IMR-90 (cell line): ENCODE data around the gene TRABD2A. TPM values are rescaled to one million over a fixed set of nuclear protein-coding genes. Genes with fewer than 3 reads are reported as not detected.

Source experiments
- ATAC-seq: fragments of 200-7000 bp; cut with Tn5 transposase; 2 replicates; pipeline ENCODE4 v1.9.1; 2020; ENCODE audit warnings: low read depth, mild to moderate bottlenecking, moderate library complexity
- BruUV-seq: library from RNA; stranded (reverse); fragments of 400-500 nt; replicated peaks from 2 replicates; lab custom pipeline; 2021; lab: Mats Ljungman, UMichigan
- CTCF ChIA-PET: fragments of 300-600 bp; formaldehyde crosslinking; extraction: SDS; loops from one replicate; lab custom pipeline; 2021; ENCODE audit warnings: antibody characterized with exemption; lab: Yijun Ruan, JAX
- POLR2A ChIA-PET: fragments of 300-600 bp; sonication (Branson Sonifier 250); formaldehyde crosslinking; loops from one replicate; lab custom pipeline; 2022; ENCODE audit warnings: antibody characterized with exemption; ENCODE audit not compliant: unreplicated experiment; lab: Charles Lee
- DNase-seq: peaks from one replicate; pipeline ENCODE4 v3.0.0; 2013
- H2AFZ ChIP-seq: replicated peaks from 2 replicates; pipeline ENCODE3; 2013; ENCODE audit warnings: low read length, mild to moderate bottlenecking; ENCODE audit not compliant: poor library complexity
- H2AK5ac ChIP-seq: 2 replicates; pipeline ENCODE4 v1.6.1; 2013; ENCODE audit warnings: low read depth, low read length, inconsistent platforms
- H2AK9ac ChIP-seq: replicated peaks from 2 replicates; pipeline ENCODE3; 2013; ENCODE audit warnings: mild to moderate bottlenecking, low read depth, low read length, moderate library complexity; ENCODE audit not compliant: poor library complexity
- H2BK120ac ChIP-seq: 2 replicates; pipeline ENCODE4 v1.6.1; 2013; ENCODE audit warnings: low read depth, low read length, inconsistent platforms
- H2BK15ac ChIP-seq: 3 replicates; pipeline ENCODE4 v1.6.1; 2013; ENCODE audit warnings: low read depth, low read length, inconsistent platforms
- H2BK20ac ChIP-seq: 2 replicates; pipeline ENCODE4 v1.6.1; 2013; ENCODE audit warnings: low read depth, mild to moderate bottlenecking, inconsistent platforms, low read length, moderate library complexity
- H2BK5ac ChIP-seq: 2 replicates; pipeline ENCODE4 v1.6.1; 2013; ENCODE audit warnings: mild to moderate bottlenecking, low read depth, low read length, inconsistent platforms; ENCODE audit not compliant: poor library complexity, severe bottlenecking
- H3K14ac ChIP-seq: replicated peaks from 2 replicates; pipeline ENCODE4 v1.6.1; 2013; ENCODE audit warnings: low read depth, low read length, inconsistent platforms
- H3K18ac ChIP-seq: 2 replicates; pipeline ENCODE4 v1.6.1; 2013; ENCODE audit warnings: low read depth, low read length, control low read depth
- H3K23ac ChIP-seq: 2 replicates; pipeline ENCODE4 v1.6.1; 2013; ENCODE audit warnings: low read depth, low read length, inconsistent platforms
- H3K27ac ChIP-seq: 2 replicates; pipeline ENCODE4 v1.5.1; 2013; ENCODE audit warnings: mild to moderate bottlenecking, control low read depth, low read length; ENCODE audit not compliant: insufficient read depth
- H3K27me3 ChIP-seq: 2 replicates; pipeline ENCODE4 v1.6.1; 2013; ENCODE audit warnings: low read length; ENCODE audit not compliant: control insufficient read depth, insufficient read depth
- H3K36me3 ChIP-seq: 2 replicates; pipeline ENCODE4 v1.6.1; 2013; ENCODE audit warnings: low read length, mixed read lengths; ENCODE audit not compliant: control insufficient read depth, insufficient read depth
- H3K4ac ChIP-seq: 2 replicates; pipeline ENCODE4 v1.6.1; 2013; ENCODE audit warnings: low read depth, low read length, inconsistent platforms
- H3K4me1 ChIP-seq: 2 replicates; pipeline ENCODE4 v1.6.1; 2013; ENCODE audit warnings: low read length, mixed read lengths; ENCODE audit not compliant: control insufficient read depth, insufficient read depth
- H3K4me2 ChIP-seq: 2 replicates; pipeline ENCODE4 v1.6.1; 2013; ENCODE audit warnings: low read depth, mild to moderate bottlenecking, control low read depth, low read length, moderate library complexity
- H3K4me3 ChIP-seq: 2 replicates; pipeline ENCODE4 v1.5.1; 2013; ENCODE audit warnings: low read depth, mild to moderate bottlenecking, control low read depth, low read length, moderate library complexity; ENCODE audit not compliant: insufficient read depth
- H3K56ac ChIP-seq: 2 replicates; pipeline ENCODE4 v1.6.1; 2013; ENCODE audit warnings: low read length, inconsistent platforms; ENCODE audit not compliant: insufficient read depth; ENCODE audit errors: extremely low read depth
- H3K79me1 ChIP-seq, 2 experiments: 2 replicates each; pipeline ENCODE4 v1.6.1; 2013; ENCODE audit warnings: low read length in 2 of 2, inconsistent platforms in 1 of 2, low read depth in 1 of 2
- H3K9ac ChIP-seq: 2 replicates; pipeline ENCODE4 v1.6.1; 2013; ENCODE audit warnings: low read depth, low read length, control low read depth
- H3K9me1 ChIP-seq: 2 replicates; pipeline ENCODE4 v1.6.1; 2013; ENCODE audit warnings: low read length, inconsistent platforms; ENCODE audit not compliant: insufficient read depth
- H3K9me3 ChIP-seq: 2 replicates; pipeline ENCODE4 v1.6.1; 2013; ENCODE audit warnings: low read length; ENCODE audit not compliant: control insufficient read depth, insufficient read depth
- H4K20me1 ChIP-seq: 2 replicates; pipeline ENCODE4 v1.6.1; 2013; ENCODE audit warnings: low read length, inconsistent platforms; ENCODE audit not compliant: insufficient read depth
- H4K5ac ChIP-seq: 2 replicates; pipeline ENCODE4 v1.6.1; 2013; ENCODE audit warnings: mild to moderate bottlenecking, low read depth, low read length, control low read depth
- H4K8ac ChIP-seq, 2 experiments: 2 replicates each; pipeline ENCODE4 v1.6.1; 2013; ENCODE audit warnings: low read depth in 2 of 2, low read length in 2 of 2, control low read depth in 1 of 2, inconsistent platforms in 1 of 2
- H4K91ac ChIP-seq: 2 replicates; pipeline ENCODE4 v1.6.1; 2013; ENCODE audit warnings: low read depth, low read length, inconsistent platforms; ENCODE audit not compliant: insufficient read depth
- BHLHE40 ChIP-seq: fragments of 150-350 bp; IDR thresholded peaks from 2 replicates; pipeline ENCODE4 v1.6.1; 2016; ENCODE audit warnings: mild to moderate bottlenecking, low read depth, low read length
- CTCF ChIP-seq: conservative IDR thresholded peaks from 2 replicates; pipeline ENCODE4 v1.5.1; 2012; ENCODE audit warnings: mild to moderate bottlenecking, low read depth, low read length, improper control_type of control experiment
- FOS ChIP-seq: fragments of 150-350 bp; IDR thresholded peaks from 2 replicates; pipeline ENCODE4 v1.6.1; 2016; ENCODE audit warnings: low read depth, low read length
- MAFK ChIP-seq: IDR thresholded peaks from 2 replicates; pipeline ENCODE4 v1.6.1; 2012; ENCODE audit warnings: low read depth, low read length, improper control_type of control experiment
- MAZ ChIP-seq: IDR thresholded peaks from 2 replicates; pipeline ENCODE4 v1.6.1; 2012; ENCODE audit warnings: low read depth, mild to moderate bottlenecking, low read length, improper control_type of control experiment, moderate library complexity, borderline replicate concordance
- MXI1 ChIP-seq: IDR thresholded peaks from 2 replicates; pipeline ENCODE4 v1.6.1; 2012; ENCODE audit warnings: low read depth, mild to moderate bottlenecking, low read length, moderate library complexity, borderline replicate concordance
- NFE2L2 ChIP-seq: fragments of 150-350 bp; IDR thresholded peaks from 2 replicates; pipeline ENCODE4 v1.6.1; 2016; ENCODE audit warnings: low read depth, mild to moderate bottlenecking, low read length
- POLR2A ChIP-seq: IDR thresholded peaks from 2 replicates; pipeline ENCODE4 v1.6.1; 2012; ENCODE audit warnings: mild to moderate bottlenecking, low read depth, low read length
- RAD21 ChIP-seq: IDR thresholded peaks from 2 replicates; pipeline ENCODE4 v1.6.1; 2012; ENCODE audit warnings: low read length, improper control_type of control experiment
- SMC3 ChIP-seq: fragments of 150-350 bp; IDR thresholded peaks from 2 replicates; pipeline ENCODE4 v1.6.1; 2016; ENCODE audit warnings: low read depth, mild to moderate bottlenecking, antibody characterized with exemption, low read length, moderate library complexity
- WGBS, 2 experiments: methylation state at CpG; one replicate each; pipeline versions ENCODE4 v1.1.5 to v1.1.7; 2013; ENCODE audit warnings: missing lambda C conversion rate in 2 of 2; ENCODE audit not compliant: insufficient read length in 1 of 2; ENCODE audit errors: extremely low coverage in 2 of 2; 5-methylcytosine and 5-hydroxymethylcytosine counted together
- dilution Hi-C: fragments of 300-500 bp; cut with HindIII; formaldehyde crosslinking; loops from one replicate; pipeline ENCODE4 v1.14.3; 2018; ENCODE audit warnings: low sequenced_read_pairs; ENCODE audit not compliant: unreplicated experiment
- in situ Hi-C: fragments of 300-500 bp; cut with MboI; formaldehyde crosslinking; loops from 3 replicates; pipeline ENCODE4 v1.14.3; 2019; ENCODE audit warnings: low sequenced_read_pairs, inconsistent platforms, mixed read lengths
- intact Hi-C: fragments of 100-400 bp; cut with micrococcal nuclease; formaldehyde crosslinking; loops from 2 replicates; pipeline ENCODE4 v1.10.0; 2022
- polyA plus RNA-seq, 3 experiments: library from polyadenylated mRNA; depleted of rRNA; stranded (reverse); fragments of >200 nt; gene quantifications; 2 replicates each; pipeline ENCODE4 v1.2.3, GENCODE V29; 2012; ENCODE audit warnings: low replicate concordance in 1 of 3
- total RNA-seq: library from RNA; depleted of rRNA; stranded (reverse); fragments of >200 nt; gene quantifications from 2 replicates; pipeline ENCODE4 v1.2.3, GENCODE V29; 2012

The TRABD2A gene
- total and polyA plus RNA-seq, 2 of the 4 experiments (the other 2 are of a cell fraction) = 17.6 to 20.3 TPM

- intact Hi-C loops (loop anchor here (2.0 kb wide), 1 partner anchor 249 kb away; no protein-coding TSS in a partner anchor), in situ Hi-C loops (loop anchor here (5.0 kb wide), 1 partner anchor 387 kb away; no protein-coding TSS in a partner anchor), dilution Hi-C loops (no loop called here)
- ATAC-seq = 0 out of 2 replicates have a peak, but pooled peaks have one; percentile 1
- Histone ChIP-seq H2BK5ac (peak overlapping the region; percentile 22), H4K5ac (peak overlapping the region; percentile 56; the same call in 1 of the 2 replicates), H2BK15ac (peak overlapping the region; percentile 88; the same call in 2 of the 3 replicates), H2AK5ac (peak overlapping the region; percentile 35; the same call in 1 of the 2 replicates), H2AK9ac (peak overlapping the region; percentile 90), H3K9me1 (peaks cover 5% of the 10 kb centered on the region; the same call in 1 of the 2 replicates), H3K79me1 (peaks cover 22 to 45% of the 10 kb centered on the region in 2 experiments; a peak in 3 of 4 replicates), H4K8ac (peak overlapping the region; percentile 46 to 82), H3K23ac (peak overlapping the region; percentile 84), H4K20me1 (no peaks in the 10 kb centered on the region), H3K27me3 (no peaks in the 10 kb centered on the region), H2AFZ (peak overlapping the region; percentile 95), H3K4ac (peak overlapping the region; percentile 63), H3K56ac (peak overlapping the region; percentile 82; the same call in 1 of the 2 replicates), H3K14ac (peak overlapping the region; percentile 71), H2BK120ac (peak overlapping the region; percentile 68), H2BK20ac (peak overlapping the region; percentile 50; the same call in 1 of the 2 replicates), H3K9me3 (no peaks in the 10 kb centered on the region), H3K36me3 (no peaks in the 10 kb centered on the region), H3K4me2 (peak overlapping the region; percentile 89), H3K27ac (peak overlapping the region; percentile 78), H3K4me1 (peaks cover 13% of the 10 kb centered on the region), H3K4me3 (peak overlapping the region; percentile 91), H4K91ac (peak overlapping the region; percentile 62), H3K9ac (peak overlapping the region; percentile 84), H3K18ac (peak overlapping the region; percentile 66)
- no TSS peak for BruUV-seq
- TF ChIP-seq CTCF (no peak), RAD21 (no peak), SMC3 (no peak), FOS (no peak), MXI1 (no peak), BHLHE40 (no peak), NFE2L2 (no peak), POLR2A (no peak), MAZ (no peak), MAFK (no peak)
- ChIA-PET CTCF (interaction anchor here (1.0 kb wide), 1 partner anchor 15 kb away, joined by 3 read pairs; no protein-coding TSS in a partner anchor), POLR2A (no interaction called here)
- 17% methylated on average over 6 of the region's 45 CpGs; no CpG with 5 or more reads in 1 of the 2 experiments for WGBS, 2 experiments
- no peak for DNase-seq
Observed at GRCh38 chr2:84879584-84880394, 1.1 kb downstream of the TRABD2A start.
